Right ventricle myocardium superior (tissue), 1 donor: Measurements from ENCODE around the gene AKIRIN2. TPM values are rescaled to one million over a fixed set of nuclear protein-coding genes. Genes with fewer than 3 reads are reported as not detected.
A peak's percentile ranks its signal among the peaks of the same experiment; 100 is the strongest.

ENCODE experiments used
- ATAC-seq: fragments of 200-7000 bp; cut with Tn5 transposase; one replicate; pipeline ENCODE4 v1.9.1; 2020; ENCODE audit warnings: mild to moderate bottlenecking; ENCODE audit not compliant: poor library complexity
- DNase-seq: peaks from one replicate; pipeline ENCODE4 v3.0.0-alpha.2; 2020
- intact Hi-C: fragments of 100-400 bp; cut with DNase I; formaldehyde crosslinking; loops from one replicate; pipeline ENCODE4 v1.11.2; 2022
- total RNA-seq: library from RNA; stranded (reverse); fragmentation: NEBNext Ultra II Directional; extraction: Animal tissue kit (Norgen Biotek cat#: 25700); gene quantifications from one replicate; pipeline ENCODE4 v1.2.1, GENCODE V29; 2021
- donor health status: DM: no; HTN: yes; CAD: no; lungs with severe emphysema.

AKIRIN2 gene
- total RNA-seq, 1 donor from 2014 or later = 38.9 TPM

GRCh38 chr6:87664921-87665485 is 37.0 kb downstream of the AKIRIN2 start:
- ATAC-seq = no peak
- intact Hi-C loops = no loop called here
- no peak for DNase-seq

GRCh38 chr6:87663434-87663833 is 38.6 kb downstream of the AKIRIN2 start:
- DNase-seq = no peak
- intact Hi-C loops = no loop called here
- no peak for ATAC-seq

- intact Hi-C loops = no loop called here
- DNase-seq = no peak
- ATAC-seq = peak; percentile 20
These were observed 40.5 kb downstream of the AKIRIN2 start for GRCh38 chr6:87661503-87661902.

- no peak for ATAC-seq
- intact Hi-C loops = no loop called here
These were observed 41.0 kb downstream of the AKIRIN2 start for GRCh38 chr6:87661016-87661415.

GRCh38 chr6:87660226-87660911 is 41.7 kb downstream of the AKIRIN2 start:
- ATAC-seq (peak; percentile 46), DNase-seq (no peak)
- intact Hi-C loops = no loop called here

More at GRCh38 chr6:87661016-87661415, 41.0 kb downstream of the AKIRIN2 start:
- no peak for DNase-seq

- intact Hi-C loops = no loop called here
- ATAC-seq (peak; percentile 30), DNase-seq (no peak)
These were observed 43.5 kb downstream of the AKIRIN2 start for GRCh38 chr6:87658516-87658915.

- intact Hi-C loops = no loop called here
- DNase-seq (no peak), ATAC-seq (no peak)
These were observed 45.2 kb downstream of the AKIRIN2 start for GRCh38 chr6:87656857-87657256.

GRCh38 chr6:87655824-87656223 is 46.2 kb downstream of the AKIRIN2 start:
- intact Hi-C loops = no loop called here
- ATAC-seq = no peak
- DNase-seq = no peak

- no peak for ATAC-seq
- intact Hi-C loops = no loop called here
- no peak for DNase-seq
These were observed 47.1 kb downstream of the AKIRIN2 start for GRCh38 chr6:87654875-87655454.

GRCh38 chr6:87654122-87654521 is 47.9 kb downstream of the AKIRIN2 start:
- intact Hi-C loops = no loop called here

GRCh38 chr6:87653074-87653962 is 48.7 kb downstream of the AKIRIN2 start:
- ATAC-seq = no peak
- intact Hi-C loops = no loop called here
- DNase-seq = no peak

More at GRCh38 chr6:87654122-87654521, 47.9 kb downstream of the AKIRIN2 start:
- no peak for ATAC-seq
- no peak for DNase-seq

GRCh38 chr6:87645080-87645479 is 57.0 kb downstream of the AKIRIN2 start:
- DNase-seq (no peak), ATAC-seq (no peak)
- intact Hi-C loops = no loop called here

GRCh38 chr6:87641065-87641692 is 60.9 kb downstream of the AKIRIN2 start:
- DNase-seq = no peak
- intact Hi-C loops = no loop called here
- no peak for ATAC-seq

- DNase-seq (no peak), ATAC-seq (no peak)
- intact Hi-C loops = no loop called here
These were observed 62.7 kb downstream of the AKIRIN2 start for GRCh38 chr6:87639373-87639772.

- intact Hi-C loops = no loop called here
- no peak for ATAC-seq
- no peak for DNase-seq
These were observed 64.9 kb downstream of the AKIRIN2 start for GRCh38 chr6:87637106-87637505.

GRCh38 chr6:87636315-87636714 is 65.7 kb downstream of the AKIRIN2 start:
- ATAC-seq = no peak

GRCh38 chr6:87633851-87634250 is 68.2 kb downstream of the AKIRIN2 start:
- intact Hi-C loops = no loop called here
- ATAC-seq (no peak), DNase-seq (no peak)

More at GRCh38 chr6:87636315-87636714, 65.7 kb downstream of the AKIRIN2 start:
- intact Hi-C loops = no loop called here
- no peak for DNase-seq

GRCh38 chr6:87630746-87631145 is 71.3 kb downstream of the AKIRIN2 start:
- no peak for DNase-seq
- intact Hi-C loops = no loop called here
- ATAC-seq = no peak

- intact Hi-C loops = no loop called here
- ATAC-seq = no peak
- DNase-seq = no peak
These were observed 73.2 kb downstream of the AKIRIN2 start for GRCh38 chr6:87628881-87629280.
